HG02981 (cell line): ENCODE results near the gene SYTL2.
"Not testable (repeated sequence)": the region's sequence is repeated elsewhere in the genome, so short reads cannot be mapped to it uniquely, and the experiment has no call there.

Experiments used
- ATAC-seq: cut with Tn5 transposase; IDR thresholded peaks from one replicate; pipeline ENCODE4 v1.9.1; 2021; ENCODE audit warnings: mild to moderate bottlenecking, moderate library complexity; ENCODE audit not compliant: unreplicated experiment

SYTL2 gene

GRCh38 chr11:85810871-85811611, at the start of gene SYTL2:
Gene SYTL2, minus strand, starts transcription at chr11:85811141. Its CDS starts 53,416 bp downstream, at chr11:85757725.
- ATAC-seq, result peak; percentile 81

GRCh38 chr11:85859541-85859940, 48.6 kb upstream of the SYTL2 start:
- ATAC-seq, result not testable (repeated sequence)

- ATAC-seq, result no peak
Observed at GRCh38 chr11:85857098-85857497, 46.2 kb upstream of the SYTL2 start.

GRCh38 chr11:85855341-85855656, 44.4 kb upstream of the SYTL2 start, which contains the start of gene CCDC83:
Gene CCDC83, plus strand, starts transcription at chr11:85855383. Its CDS starts 9,741 bp downstream, at chr11:85865124.
- no peak for ATAC-seq

GRCh38 chr11:85854557-85855340, 43.8 kb upstream of the SYTL2 start:
- peak; percentile 100 for ATAC-seq

GRCh38 chr11:85854212-85854556, 43.2 kb upstream of the SYTL2 start:
- no peak for ATAC-seq

GRCh38 chr11:85853541-85853940, 42.6 kb upstream of the SYTL2 start:
- ATAC-seq, result not testable (repeated sequence)

- not testable (repeated sequence) for ATAC-seq
Observed at GRCh38 chr11:85852754-85853153, 41.8 kb upstream of the SYTL2 start.

GRCh38 chr11:85848556-85848955, 37.6 kb upstream of the SYTL2 start:
- no peak for ATAC-seq

GRCh38 chr11:85848006-85848405, 37.1 kb upstream of the SYTL2 start:
- ATAC-seq, result no peak

- ATAC-seq, result no peak
Observed at GRCh38 chr11:85847436-85847835, 36.5 kb upstream of the SYTL2 start.

GRCh38 chr11:85845124-85845631, 34.2 kb upstream of the SYTL2 start:
- ATAC-seq, result no peak

- ATAC-seq, result no peak
Observed at GRCh38 chr11:85844439-85845123, 33.6 kb upstream of the SYTL2 start.

- no peak for ATAC-seq
Observed at GRCh38 chr11:85843929-85844328, 33.0 kb upstream of the SYTL2 start.

GRCh38 chr11:85840932-85841331, 30.0 kb upstream of the SYTL2 start:
- ATAC-seq, result not testable (repeated sequence)

- no peak for ATAC-seq
Observed at GRCh38 chr11:85835729-85836128, 24.8 kb upstream of the SYTL2 start.

GRCh38 chr11:85835263-85835662, 24.3 kb upstream of the SYTL2 start:
- no peak for ATAC-seq

- ATAC-seq, result no peak
Observed at GRCh38 chr11:85831050-85831449, 20.1 kb upstream of the SYTL2 start.

GRCh38 chr11:85829172-85829571, 18.2 kb upstream of the SYTL2 start:
- no peak for ATAC-seq

- ATAC-seq, result no peak
Observed at GRCh38 chr11:85828640-85828978, 17.7 kb upstream of the SYTL2 start.

GRCh38 chr11:85827748-85828639, 17.1 kb upstream of the SYTL2 start:
- no peak for ATAC-seq
